NK-92 (cell line): ENCODE data around the gene OBP2A.
"Not testable (repeated sequence)": the region's sequence is repeated elsewhere in the genome, so short reads cannot be mapped to it uniquely, and the experiment has no call there.

ENCODE experiments used
- DNase-seq: peaks from one replicate; lab custom pipeline; 2025; ENCODE audit not compliant: unreplicated experiment; lab: John Stamatoyannopoulos, UW

Gene OBP2A

GRCh38 chr9:135526089-135526729 lies 19.7 kb upstream of the OBP2A start:
- no peak for DNase-seq

- DNase-seq: no peak
Observed at GRCh38 chr9:135526730-135527571, 19.0 kb upstream of the OBP2A start.

GRCh38 chr9:135528842-135529435 lies 17.0 kb upstream of the OBP2A start:
- not testable (repeated sequence) for DNase-seq

GRCh38 chr9:135530146-135530545 lies 15.8 kb upstream of the OBP2A start:
- DNase-seq: no peak

- DNase-seq: no peak
Observed at GRCh38 chr9:135531096-135531495, 14.8 kb upstream of the OBP2A start.

GRCh38 chr9:135533113-135533512 lies 12.8 kb upstream of the OBP2A start:
- DNase-seq: no peak

- no peak for DNase-seq
Observed at GRCh38 chr9:135533674-135534073, 12.3 kb upstream of the OBP2A start.

GRCh38 chr9:135534192-135534711 lies 11.7 kb upstream of the OBP2A start:
- not testable (repeated sequence) for DNase-seq

- not testable (repeated sequence) for DNase-seq
Observed at GRCh38 chr9:135534826-135535225, 11.1 kb upstream of the OBP2A start.

GRCh38 chr9:135535631-135536030 lies 10.3 kb upstream of the OBP2A start:
- not testable (repeated sequence) for DNase-seq

- no peak for DNase-seq
Observed at GRCh38 chr9:135536216-135536615, 9.7 kb upstream of the OBP2A start.

GRCh38 chr9:135543262-135543894 lies 2.5 kb upstream of the OBP2A start:
- DNase-seq: not testable (repeated sequence)

- no peak for DNase-seq
Observed at GRCh38 chr9:135544981-135545635, 818 bp upstream of the OBP2A start.

GRCh38 chr9:135546792-135547617 lies 1.1 kb downstream of the OBP2A start:
- DNase-seq: not testable (repeated sequence)

GRCh38 chr9:135547756-135548736 lies 2.1 kb downstream of the OBP2A start:
- no peak for DNase-seq

- not testable (repeated sequence) for DNase-seq
Observed at GRCh38 chr9:135549478-135550343, 3.8 kb downstream of the OBP2A start.

- DNase-seq: no peak
Observed at GRCh38 chr9:135550344-135550918, 4.5 kb downstream of the OBP2A start.
